SK-N-SH treated with all-trans-retinoic acid at 6 μM for 48 hours (cell line): ENCODE data around the gene RTF1.

Source experiments
- BACH2 ChIP-seq: fragments of 250-450 bp; sonication (Bioruptor Pico); IDR thresholded peaks from 2 replicates; pipeline ENCODE4 v1.9.0; 2021; ENCODE audit warnings: mild to moderate bottlenecking, borderline replicate concordance
- CREB5 ChIP-seq: fragments of 250-450 bp; sonication (Bioruptor Pico); IDR thresholded peaks from 2 replicates; pipeline ENCODE4 v1.5.1; 2020; ENCODE audit warnings: low read depth, mild to moderate bottlenecking, moderate library complexity
- CSDC2 ChIP-seq: fragments of 250-450 bp; sonication (Bioruptor Pico); IDR thresholded peaks from 2 replicates; pipeline ENCODE4 v1.5.0; 2020; ENCODE audit warnings: mild to moderate bottlenecking, moderate library complexity
- ESRRG ChIP-seq: fragments of 250-450 bp; sonication (Bioruptor Pico); IDR thresholded peaks from 2 replicates; pipeline ENCODE4 v1.6.1; 2021; ENCODE audit warnings: mild to moderate bottlenecking
- OSR1 ChIP-seq: fragments of 250-450 bp; sonication (Bioruptor Pico); IDR thresholded peaks from 2 replicates; pipeline ENCODE4 v1.8.0; 2022; ENCODE audit warnings: moderate library complexity, mild to moderate bottlenecking, inconsistent platforms
- RARB ChIP-seq: fragments of 250-450 bp; sonication (Bioruptor Pico); IDR thresholded peaks from 2 replicates; pipeline ENCODE4 v1.8.0; 2021; ENCODE audit warnings: mild to moderate bottlenecking, moderate library complexity
- TCF4 ChIP-seq: fragments of 250-450 bp; sonication (Bioruptor Pico); IDR thresholded peaks from 2 replicates; pipeline ENCODE4 v1.8.0; 2021; ENCODE audit warnings: mild to moderate bottlenecking, moderate library complexity, borderline replicate concordance
- TOX ChIP-seq: fragments of 250-450 bp; sonication (Bioruptor Pico); IDR thresholded peaks from 2 replicates; pipeline ENCODE4 v1.8.0; 2021; ENCODE audit warnings: mild to moderate bottlenecking, moderate library complexity, borderline replicate concordance
- ZFP30 ChIP-seq: fragments of 450-650 bp; formaldehyde crosslinking; IDR thresholded peaks from 2 replicates; pipeline ENCODE4 v1.5.0; 2022; ENCODE audit warnings: mild to moderate bottlenecking, moderate library complexity
- ZNF8 ChIP-seq: fragments of 450-650 bp; formaldehyde crosslinking; IDR thresholded peaks from 2 replicates; pipeline ENCODE4 v1.5.0; 2020; ENCODE audit warnings: mild to moderate bottlenecking, moderate library complexity
- TF ChIP-seq, protein P1 (sequence below): fragments of 250-450 bp; sonication (Bioruptor Pico); IDR thresholded peaks from 2 replicates; pipeline ENCODE4 v1.8.0; 2020; ENCODE audit warnings: mild to moderate bottlenecking, moderate library complexity, borderline replicate concordance
- TF ChIP-seq, protein P2 (sequence below): fragments of 250-450 bp; sonication (Bioruptor Pico); IDR thresholded peaks from 2 replicates; pipeline ENCODE4 v1.5.0; 2020; ENCODE audit warnings: mild to moderate bottlenecking, moderate library complexity

- no peak for TF ChIP-seq ZNF8 (CRISPR knock-in tag)
- TF ChIP-seq, protein P1, sequence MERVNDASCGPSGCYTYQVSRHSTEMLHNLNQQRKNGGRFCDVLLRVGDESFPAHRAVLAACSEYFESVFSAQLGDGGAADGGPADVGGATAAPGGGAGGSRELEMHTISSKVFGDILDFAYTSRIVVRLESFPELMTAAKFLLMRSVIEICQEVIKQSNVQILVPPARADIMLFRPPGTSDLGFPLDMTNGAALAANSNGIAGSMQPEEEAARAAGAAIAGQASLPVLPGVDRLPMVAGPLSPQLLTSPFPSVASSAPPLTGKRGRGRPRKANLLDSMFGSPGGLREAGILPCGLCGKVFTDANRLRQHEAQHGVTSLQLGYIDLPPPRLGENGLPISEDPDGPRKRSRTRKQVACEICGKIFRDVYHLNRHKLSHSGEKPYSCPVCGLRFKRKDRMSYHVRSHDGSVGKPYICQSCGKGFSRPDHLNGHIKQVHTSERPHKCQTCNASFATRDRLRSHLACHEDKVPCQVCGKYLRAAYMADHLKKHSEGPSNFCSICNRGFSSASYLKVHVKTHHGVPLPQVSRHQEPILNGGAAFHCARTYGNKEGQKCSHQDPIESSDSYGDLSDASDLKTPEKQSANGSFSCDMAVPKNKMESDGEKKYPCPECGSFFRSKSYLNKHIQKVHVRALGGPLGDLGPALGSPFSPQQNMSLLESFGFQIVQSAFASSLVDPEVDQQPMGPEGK (CRISPR knock-in tag), result no peak
- TF ChIP-seq CREB5, result no peak
- no peak for TF ChIP-seq BACH2 (CRISPR knock-in tag)
- TF ChIP-seq ESRRG (CRISPR knock-in tag), result no peak
- TF ChIP-seq ZFP30, result no peak
- no peak for TF ChIP-seq CSDC2 (CRISPR knock-in tag)
- no peak for TF ChIP-seq OSR1 (CRISPR knock-in tag)
- no peak for TF ChIP-seq RARB (CRISPR knock-in tag)
- no peak for TF ChIP-seq TCF4 (CRISPR knock-in tag)
- no peak for TF ChIP-seq TOX (CRISPR knock-in tag)
- TF ChIP-seq, protein P2, sequence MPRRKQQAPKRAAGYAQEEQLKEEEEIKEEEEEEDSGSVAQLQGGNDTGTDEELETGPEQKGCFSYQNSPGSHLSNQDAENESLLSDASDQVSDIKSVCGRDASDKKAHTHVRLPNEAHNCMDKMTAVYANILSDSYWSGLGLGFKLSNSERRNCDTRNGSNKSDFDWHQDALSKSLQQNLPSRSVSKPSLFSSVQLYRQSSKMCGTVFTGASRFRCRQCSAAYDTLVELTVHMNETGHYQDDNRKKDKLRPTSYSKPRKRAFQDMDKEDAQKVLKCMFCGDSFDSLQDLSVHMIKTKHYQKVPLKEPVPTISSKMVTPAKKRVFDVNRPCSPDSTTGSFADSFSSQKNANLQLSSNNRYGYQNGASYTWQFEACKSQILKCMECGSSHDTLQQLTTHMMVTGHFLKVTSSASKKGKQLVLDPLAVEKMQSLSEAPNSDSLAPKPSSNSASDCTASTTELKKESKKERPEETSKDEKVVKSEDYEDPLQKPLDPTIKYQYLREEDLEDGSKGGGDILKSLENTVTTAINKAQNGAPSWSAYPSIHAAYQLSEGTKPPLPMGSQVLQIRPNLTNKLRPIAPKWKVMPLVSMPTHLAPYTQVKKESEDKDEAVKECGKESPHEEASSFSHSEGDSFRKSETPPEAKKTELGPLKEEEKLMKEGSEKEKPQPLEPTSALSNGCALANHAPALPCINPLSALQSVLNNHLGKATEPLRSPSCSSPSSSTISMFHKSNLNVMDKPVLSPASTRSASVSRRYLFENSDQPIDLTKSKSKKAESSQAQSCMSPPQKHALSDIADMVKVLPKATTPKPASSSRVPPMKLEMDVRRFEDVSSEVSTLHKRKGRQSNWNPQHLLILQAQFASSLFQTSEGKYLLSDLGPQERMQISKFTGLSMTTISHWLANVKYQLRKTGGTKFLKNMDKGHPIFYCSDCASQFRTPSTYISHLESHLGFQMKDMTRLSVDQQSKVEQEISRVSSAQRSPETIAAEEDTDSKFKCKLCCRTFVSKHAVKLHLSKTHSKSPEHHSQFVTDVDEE (CRISPR knock-in tag), result no peak
Observed at GRCh38 chr15:41501931-41502794, 85.3 kb downstream of the RTF1 start.
